Small intestine (tissue), 7 donors: ENCODE measurements around the gene DGKQ. TPM values are rescaled to one million over a fixed set of nuclear protein-coding genes. Genes with fewer than 3 reads are reported as not detected.

Experiments
- DNase-seq, 2 donors: peaks; one replicate each; pipeline versions ENCODE4 v3.0.0 to v3.0.0-alpha.2; 2013
- FAIRE-seq: peaks from 2 replicates; lab custom pipeline; 2012; peaks lifted over from hg19 to GRCh38; lab: Jason Lieb, UNC
- H3K27ac ChIP-seq, 3 donors: one replicate each; pipeline ENCODE4 v1.5.1; 2013; ENCODE audit warnings: low read length in 2 of 3, mild to moderate bottlenecking in 2 of 3, control low read depth in 1 of 3, inconsistent platforms in 1 of 3, low read depth in 1 of 3, moderate library complexity in 1 of 3
- H3K27me3 ChIP-seq, 3 donors: one replicate each; pipeline ENCODE4 v1.6.1; 2013; ENCODE audit warnings: low read length in 3 of 3, inconsistent platforms in 1 of 3; ENCODE audit not compliant: control insufficient read depth in 3 of 3, insufficient read depth in 3 of 3
- H3K36me3 ChIP-seq, 3 donors: one replicate each; pipeline ENCODE4 v1.6.1; 2013; ENCODE audit warnings: low read length in 3 of 3, inconsistent platforms in 1 of 3, low read depth in 1 of 3, mild to moderate bottlenecking in 1 of 3, moderate library complexity in 1 of 3; ENCODE audit not compliant: control insufficient read depth in 3 of 3, insufficient read depth in 2 of 3
- H3K4me1 ChIP-seq, 3 donors: one replicate each; pipeline ENCODE4 v1.6.1; 2013; ENCODE audit warnings: low read length in 2 of 3, inconsistent platforms in 1 of 3, low read depth in 1 of 3, mild to moderate bottlenecking in 1 of 3, moderate library complexity in 1 of 3; ENCODE audit not compliant: control insufficient read depth in 3 of 3, insufficient read depth in 2 of 3
- H3K4me3 ChIP-seq, 3 donors: one replicate each; pipeline ENCODE4 v1.5.1; 2013; ENCODE audit warnings: low read length in 3 of 3, control low read depth in 1 of 3, inconsistent platforms in 1 of 3, low read depth in 1 of 3, mild to moderate bottlenecking in 1 of 3, moderate library complexity in 1 of 3
- H3K9me3 ChIP-seq, 2 donors: one replicate each; pipeline ENCODE4 v1.6.1; 2013; ENCODE audit warnings: low read depth in 1 of 2, low read length in 1 of 2; ENCODE audit not compliant: control insufficient read depth in 2 of 2, insufficient read depth in 1 of 2
- WGBS, 3 donors: extraction: QIAGEN DNeasy Blood & Tissue Kit; methylation state at CpG; one replicate each; pipeline ENCODE4 v1.1.7; 2013; 5-methylcytosine and 5-hydroxymethylcytosine counted together
- polyA plus RNA-seq, 4 donors: library from polyadenylated mRNA; stranded (reverse) in 3 of 4; unstranded in 1 of 4; fragments of 200-250 nt in 3 of 4; fragments of 120-200 nt in 1 of 4; gene quantifications; one replicate each; pipeline versions ENCODE4 v1.2.1 to v1.2.3, GENCODE V29; 2013
- donor health status: healthy with polysubstance abuse.
- donor health status: control.
- donor health status: control.
- donor health status: Bipolar disorder and iron deficiency.
- donor health status: healthy.

Gene DGKQ
- polyA plus RNA-seq, 4 donors, result 18.9 to 42.3 (median 26.8) TPM

- peaks cover 3 to 36% (median 3%) of the 10 kb centered on the region in 3 donors for H3K36me3 ChIP-seq
- FAIRE-seq (no peak), DNase-seq (peak; percentile 90 to 92)
- peak within 1 kb of the TSS; percentile 91 to 92 (median 91) for H3K27ac ChIP-seq
- H3K4me3 ChIP-seq, result peak within 1 kb of the TSS in 2 of 3 donors; percentile 39 to 41
- peaks cover 0 to 13% (median 6%) of the 10 kb centered on the region in 3 donors for H3K27me3 ChIP-seq
- WGBS, 3 donors, result 27 to 66% (median 42%) methylated on average over 32 to 37 of the region's 37 CpGs
- peaks cover 0 to 46% (median 2%) of the 10 kb centered on the region in 3 donors for H3K4me1 ChIP-seq
- no peaks in the 10 kb centered on the region for H3K9me3 ChIP-seq
These were observed 20.0 kb upstream of the DGKQ start, which contains the start of gene SLC26A1 for GRCh38 chr4:993111-994029. TSS of gene SLC26A1 (minus strand) at chr4:993404. CDS start at chr4:991703, 1,701 bp downstream.

DNA sequence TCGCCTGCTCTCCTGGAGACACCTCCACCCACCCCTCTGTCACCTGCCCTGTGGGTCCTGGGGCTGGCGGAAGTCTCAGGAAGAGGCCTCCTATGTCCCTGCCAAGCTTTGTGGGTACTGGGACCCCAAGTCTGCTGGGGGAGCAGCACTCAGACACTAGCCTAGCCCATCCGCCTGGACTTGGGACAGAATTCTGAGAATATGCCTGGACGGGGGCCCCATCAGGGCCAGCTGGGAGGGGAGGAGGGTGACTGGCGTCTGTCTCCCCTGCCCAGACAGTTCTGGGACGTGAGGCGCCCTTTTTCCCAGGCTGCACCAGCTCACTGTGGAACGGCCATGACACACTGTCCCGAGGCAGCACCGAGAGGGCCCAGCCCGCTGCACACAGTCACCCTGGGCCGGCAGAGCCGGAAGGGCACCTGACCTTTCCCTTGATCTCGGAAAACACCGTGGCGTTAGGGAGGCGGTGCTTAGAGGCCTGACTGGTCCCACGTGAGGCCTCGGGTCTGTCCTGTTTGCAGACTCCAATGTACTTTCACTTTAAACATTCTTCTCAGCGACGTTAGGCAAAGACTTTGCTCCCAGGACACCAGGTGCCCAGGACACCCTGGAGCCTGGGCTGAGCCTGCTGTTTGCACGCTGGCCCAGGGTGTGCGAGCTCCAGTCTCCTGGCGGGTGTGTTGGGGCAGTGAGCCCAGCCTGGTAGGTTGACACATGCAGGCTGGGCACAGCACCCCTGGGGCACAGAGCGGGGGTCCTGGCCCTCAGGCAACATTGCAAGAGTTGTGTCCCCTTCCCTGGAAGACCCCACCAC is 19.1 kb upstream of the DGKQ start:
- H3K4me1 ChIP-seq, result peaks cover 0 to 41% (median 3%) of the 10 kb centered on the region in 3 donors
- FAIRE-seq (no peak), DNase-seq (peak; percentile 94 to 98)
- 13 to 49% (median 36%) methylated on average over 25 of the region's 25 CpGs for WGBS, 3 donors
- H3K9me3 ChIP-seq, result no peaks in the 10 kb centered on the region
- peaks cover 3 to 41% (median 3%) of the 10 kb centered on the region in 3 donors for H3K36me3 ChIP-seq
- H3K4me3 ChIP-seq, result peak overlapping the region in 2 of 3 donors; percentile 39 to 41
- H3K27ac ChIP-seq, result peak overlapping the region; percentile 91 to 92 (median 91)
- peaks cover 0 to 5% (median 0%) of the 10 kb centered on the region in 3 donors for H3K27me3 ChIP-seq

DNA sequence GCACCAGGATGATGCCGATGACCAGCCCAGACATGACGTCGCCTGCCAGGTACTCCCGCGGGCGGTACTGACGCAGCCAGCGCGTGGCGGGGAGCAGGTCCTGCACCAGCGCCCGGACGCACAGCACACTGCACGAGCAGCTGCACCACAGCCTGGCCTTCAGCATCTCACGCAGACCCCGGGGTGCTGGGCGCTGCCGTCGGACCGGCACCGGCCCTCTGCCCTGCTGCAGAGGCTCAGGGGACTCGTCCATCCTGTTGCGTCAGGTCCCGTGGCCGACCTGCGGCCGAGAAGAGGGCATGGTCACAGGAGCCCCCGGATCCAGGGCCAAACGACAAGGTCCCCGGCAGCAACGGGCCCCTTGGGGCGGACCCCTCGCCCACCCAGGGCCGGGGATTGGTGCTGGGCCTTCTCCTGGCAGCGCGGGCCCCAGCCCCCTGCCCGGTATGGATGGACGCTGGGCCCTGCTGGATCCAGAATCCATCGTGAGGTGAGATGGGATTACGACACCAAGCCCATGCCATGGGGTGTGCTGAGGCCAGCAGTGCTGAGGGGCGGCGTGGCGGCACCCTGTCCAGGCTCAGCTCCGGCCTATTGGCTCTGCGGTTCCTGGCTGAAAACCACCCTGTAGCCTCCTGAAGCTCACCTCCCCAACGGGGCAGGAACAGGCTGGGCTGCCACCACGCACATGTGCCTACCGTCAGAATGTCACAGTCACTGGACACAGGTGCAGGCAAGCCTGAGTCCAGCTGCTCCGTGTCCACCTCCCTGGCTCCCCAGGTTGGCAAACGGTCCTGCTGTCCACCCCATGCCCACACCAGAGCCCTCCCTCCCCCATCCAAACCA is 18.3 kb upstream of the DGKQ start:
- H3K4me3 ChIP-seq, result peak overlapping the region in 2 of 3 donors; percentile 22 to 34
- no peaks in the 10 kb centered on the region for H3K9me3 ChIP-seq
- FAIRE-seq (no peak), DNase-seq (no peak)
- H3K27ac ChIP-seq, result peak overlapping the region; percentile 89 to 92 (median 91)
- peaks cover 0 to 4% (median 0%) of the 10 kb centered on the region in 3 donors for H3K27me3 ChIP-seq
- 87 to 92% (median 92%) methylated on average over 45 to 50 of the region's 50 CpGs for WGBS, 3 donors
- peaks cover 0 to 41% (median 4%) of the 10 kb centered on the region in 3 donors for H3K4me1 ChIP-seq
- H3K36me3 ChIP-seq, result peaks cover 3 to 41% (median 3%) of the 10 kb centered on the region in 3 donors

- Histone ChIP-seq H3K27me3 (no peaks in the 10 kb centered on the region), H3K36me3 (peaks cover 3 to 41% (median 3%) of the 10 kb centered on the region in 3 donors), H3K27ac (no peak overlapping the region), H3K9me3 (no peaks in the 10 kb centered on the region), H3K4me1 (peaks cover 0 to 37% (median 4%) of the 10 kb centered on the region in 3 donors), H3K4me3 (no peak overlapping the region)
- FAIRE-seq (no peak), DNase-seq (no peak)
- 86 to 95% (median 92%) methylated on average over 23 to 26 of the region's 26 CpGs for WGBS, 3 donors
These were observed 17.5 kb upstream of the DGKQ start for GRCh38 chr4:990746-991367.

DNA sequence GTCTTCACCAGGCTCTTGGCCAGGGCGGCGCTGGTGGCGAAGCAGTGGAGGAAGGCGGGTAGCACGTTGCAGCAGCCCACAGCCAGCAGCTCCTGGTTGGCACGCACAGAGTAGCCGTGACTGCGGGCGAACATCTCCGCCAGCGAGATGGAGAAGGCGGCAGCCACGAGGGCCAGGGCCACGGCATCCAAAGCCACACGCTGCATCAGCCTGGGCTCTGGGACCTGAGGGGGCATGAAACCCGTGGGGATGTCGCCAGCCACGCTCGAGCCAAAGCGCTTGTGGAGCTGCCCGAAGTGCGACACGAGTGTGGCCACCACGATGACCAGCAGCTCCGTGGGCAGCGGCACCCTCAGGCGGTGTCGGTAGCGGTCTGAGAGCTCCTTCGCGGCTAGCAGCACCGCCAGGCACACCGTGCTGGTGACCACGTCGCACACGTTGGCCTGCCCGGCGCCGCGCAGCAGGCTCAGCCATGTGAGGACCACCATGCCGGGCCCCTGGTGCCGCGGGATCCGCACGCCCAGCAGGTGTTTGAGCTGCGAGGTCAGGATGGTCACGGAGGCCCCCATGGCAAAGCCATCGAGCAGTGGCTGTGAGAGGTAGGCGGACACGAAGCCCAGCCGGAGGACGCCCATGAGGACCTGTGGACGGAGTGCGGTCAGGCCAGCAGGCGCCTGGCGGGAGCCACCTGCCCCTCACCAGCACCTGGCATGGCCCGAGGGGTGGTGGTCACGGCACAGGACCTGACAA is 16.5 kb upstream of the DGKQ start:
- FAIRE-seq (no peak), DNase-seq (no peak)
- H3K4me3 ChIP-seq, result no peak overlapping the region
- H3K27ac ChIP-seq, result no peak overlapping the region
- H3K4me1 ChIP-seq, result peaks cover 0 to 37% (median 5%) of the 10 kb centered on the region in 3 donors
- H3K36me3 ChIP-seq, result peaks cover 3 to 41% (median 3%) of the 10 kb centered on the region in 3 donors
- H3K9me3 ChIP-seq, result no peaks in the 10 kb centered on the region
- no peaks in the 10 kb centered on the region for H3K27me3 ChIP-seq
- 96 to 97% (median 96%) methylated on average over 58 of the region's 58 CpGs for WGBS, 3 donors

- H3K27ac ChIP-seq, result no peak overlapping the region
- no peak for DNase-seq
These were observed 15.7 kb upstream of the DGKQ start for GRCh38 chr4:988726-989721.

More at GRCh38 chr4:988726-989721, 15.7 kb upstream of the DGKQ start:
- Histone ChIP-seq H3K27me3 (no peaks in the 10 kb centered on the region), H3K4me3 (no peak overlapping the region), H3K4me1 (peaks cover 0 to 41% (median 7%) of the 10 kb centered on the region in 3 donors), H3K36me3 (peaks cover 3 to 41% (median 3%) of the 10 kb centered on the region in 3 donors), H3K9me3 (no peaks in the 10 kb centered on the region)
- no peak for FAIRE-seq
- WGBS, 3 donors, result 91 to 95% (median 93%) methylated on average over 62 to 69 of the region's 69 CpGs
